OCI-LY1 (cell line): ENCODE measurements around the gene DNMT3A.

ENCODE experiments used
- H2AFZ ChIP-seq: fragments of 200-600 bp; sonication (generic), shearing (Covaris generic); 2 replicates; pipeline ENCODE4 v1.6.0; 2014; ENCODE audit warnings: antibody characterized with exemption, mild to moderate bottlenecking, low read length
- H3F3A ChIP-seq: fragments of 200-600 bp; sonication (generic), shearing (Covaris generic); 2 replicates; pipeline ENCODE4 v1.6.0; 2014; ENCODE audit warnings: mild to moderate bottlenecking, antibody characterized with exemption, low read length, moderate library complexity; ENCODE audit not compliant: insufficient read depth
- H3K27ac ChIP-seq: fragments of 200-600 bp; sonication (generic); 2 replicates; pipeline ENCODE4 v1.5.1; 2014; ENCODE audit warnings: low read length, mixed run types, mild to moderate bottlenecking, low read depth; ENCODE audit not compliant: poor library complexity, severe bottlenecking
- H3K27me3 ChIP-seq: fragments of 200-600 bp; sonication (generic); 2 replicates; pipeline ENCODE4 v1.6.0; 2014; ENCODE audit warnings: antibody characterized with exemption, mild to moderate bottlenecking, low read length, moderate library complexity; ENCODE audit not compliant: insufficient read depth
- H3K36me3 ChIP-seq: fragments of 200-600 bp; sonication (generic); 2 replicates; pipeline ENCODE4 v1.6.1; 2014; ENCODE audit warnings: mild to moderate bottlenecking, antibody characterized with exemption, low read length, moderate library complexity, mixed read lengths; ENCODE audit not compliant: insufficient read depth
- H3K4me1 ChIP-seq: fragments of 200-600 bp; sonication (generic); 2 replicates; pipeline ENCODE4 v1.5.1; 2014; ENCODE audit warnings: mild to moderate bottlenecking, low read length, moderate library complexity; ENCODE audit not compliant: insufficient read depth, severe bottlenecking
- H3K4me2 ChIP-seq: fragments of 200-600 bp; sonication (generic), shearing (Covaris generic); 2 replicates; pipeline ENCODE4 v1.6.1; 2014; ENCODE audit warnings: low read length
- H3K4me3 ChIP-seq: fragments of 200-600 bp; sonication (generic); 2 replicates; pipeline ENCODE4 v1.5.1; 2014; ENCODE audit warnings: low read length, low read depth, mild to moderate bottlenecking, mixed read lengths; ENCODE audit not compliant: poor library complexity, severe bottlenecking
- H3K79me2 ChIP-seq: fragments of 200-600 bp; shearing (Covaris generic); 2 replicates; pipeline ENCODE4 v1.6.1; 2016; ENCODE audit warnings: mixed run types, low read length, mixed read lengths; ENCODE audit not compliant: insufficient read depth
- H3K9ac ChIP-seq: fragments of 200-600 bp; sonication (generic), shearing (Covaris generic); 2 replicates; pipeline ENCODE4 v1.6.1; 2014; ENCODE audit warnings: mild to moderate bottlenecking, low read length, mixed read lengths
- H3K9me2 ChIP-seq: fragments of 200-600 bp; sonication (generic), shearing (Covaris generic); 2 replicates; pipeline ENCODE4 v1.6.1; 2014; ENCODE audit warnings: low read depth, mild to moderate bottlenecking, low read length, mixed read lengths
- H3K9me3 ChIP-seq: fragments of 200-600 bp; shearing (Covaris generic); 2 replicates; pipeline ENCODE4 v1.6.1; 2014; ENCODE audit warnings: low read length, mixed read lengths
- H4K20me1 ChIP-seq: fragments of 200-600 bp; sonication (generic), shearing (Covaris generic); 2 replicates; pipeline ENCODE4 v1.6.0; 2016; ENCODE audit warnings: mild to moderate bottlenecking, low read length; ENCODE audit not compliant: insufficient read depth
- EZH2 ChIP-seq: fragments of 200-600 bp; sonication (generic), shearing (Covaris generic); IDR thresholded peaks from 2 replicates; pipeline ENCODE4 v1.8.0; 2017; ENCODE audit warnings: borderline replicate concordance, mixed run types, mild to moderate bottlenecking, antibody characterized with exemption, low read length, moderate library complexity, mixed read lengths
- TF ChIP-seq, protein P1 (sequence below): fragments of 200-600 bp; sonication (generic), shearing (Covaris generic); IDR thresholded peaks from 2 replicates; pipeline ENCODE4 v1.5.1; 2017; ENCODE audit warnings: mild to moderate bottlenecking, antibody characterized with exemption, low read length, moderate library complexity, mixed read lengths

DNMT3A gene

DNA sequence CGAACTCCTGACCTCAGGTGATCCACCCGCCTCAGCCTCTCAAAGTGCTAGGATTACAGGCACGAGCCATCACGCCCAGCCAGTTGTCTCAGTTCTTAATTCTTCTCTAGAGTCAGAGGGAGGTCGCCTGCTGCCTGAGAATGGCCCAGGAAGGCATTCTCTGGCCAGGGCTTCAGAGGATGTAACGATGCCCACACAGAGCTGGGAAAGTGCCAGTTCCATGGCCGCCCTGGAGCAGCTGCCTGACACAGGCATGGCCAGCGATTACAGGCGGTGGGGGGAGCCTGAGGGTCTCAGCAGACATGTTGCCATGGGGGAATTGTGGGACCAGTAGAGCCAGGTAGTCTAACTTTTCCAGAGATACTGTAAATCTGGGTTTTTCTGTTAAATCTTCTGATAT lies 25.6 kb upstream of the DNMT3A start:
- no peaks in the 10 kb centered on the region for H3F3A ChIP-seq
- no peaks in the 10 kb centered on the region for H3K9me2 ChIP-seq
- H3K4me3 ChIP-seq = no peak overlapping the region
- no peaks in the 10 kb centered on the region for H3K27me3 ChIP-seq
- H3K36me3 ChIP-seq = no peaks in the 10 kb centered on the region; the same call in 1 of the 2 replicates
- no peak overlapping the region for H3K9ac ChIP-seq
- H4K20me1 ChIP-seq = no peaks in the 10 kb centered on the region
- H3K9me3 ChIP-seq = no peaks in the 10 kb centered on the region
- no peaks in the 10 kb centered on the region for H3K79me2 ChIP-seq
- H2AFZ ChIP-seq = no peak overlapping the region
- H3K27ac ChIP-seq = no peak overlapping the region
- H3K4me1 ChIP-seq = peaks cover 10% of the 10 kb centered on the region
- H3K4me2 ChIP-seq = no peak overlapping the region
- TF ChIP-seq EZH2 = no peak
- TF ChIP-seq, protein P1, sequence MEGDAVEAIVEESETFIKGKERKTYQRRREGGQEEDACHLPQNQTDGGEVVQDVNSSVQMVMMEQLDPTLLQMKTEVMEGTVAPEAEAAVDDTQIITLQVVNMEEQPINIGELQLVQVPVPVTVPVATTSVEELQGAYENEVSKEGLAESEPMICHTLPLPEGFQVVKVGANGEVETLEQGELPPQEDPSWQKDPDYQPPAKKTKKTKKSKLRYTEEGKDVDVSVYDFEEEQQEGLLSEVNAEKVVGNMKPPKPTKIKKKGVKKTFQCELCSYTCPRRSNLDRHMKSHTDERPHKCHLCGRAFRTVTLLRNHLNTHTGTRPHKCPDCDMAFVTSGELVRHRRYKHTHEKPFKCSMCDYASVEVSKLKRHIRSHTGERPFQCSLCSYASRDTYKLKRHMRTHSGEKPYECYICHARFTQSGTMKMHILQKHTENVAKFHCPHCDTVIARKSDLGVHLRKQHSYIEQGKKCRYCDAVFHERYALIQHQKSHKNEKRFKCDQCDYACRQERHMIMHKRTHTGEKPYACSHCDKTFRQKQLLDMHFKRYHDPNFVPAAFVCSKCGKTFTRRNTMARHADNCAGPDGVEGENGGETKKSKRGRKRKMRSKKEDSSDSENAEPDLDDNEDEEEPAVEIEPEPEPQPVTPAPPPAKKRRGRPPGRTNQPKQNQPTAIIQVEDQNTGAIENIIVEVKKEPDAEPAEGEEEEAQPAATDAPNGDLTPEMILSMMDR = no peak

DNA sequence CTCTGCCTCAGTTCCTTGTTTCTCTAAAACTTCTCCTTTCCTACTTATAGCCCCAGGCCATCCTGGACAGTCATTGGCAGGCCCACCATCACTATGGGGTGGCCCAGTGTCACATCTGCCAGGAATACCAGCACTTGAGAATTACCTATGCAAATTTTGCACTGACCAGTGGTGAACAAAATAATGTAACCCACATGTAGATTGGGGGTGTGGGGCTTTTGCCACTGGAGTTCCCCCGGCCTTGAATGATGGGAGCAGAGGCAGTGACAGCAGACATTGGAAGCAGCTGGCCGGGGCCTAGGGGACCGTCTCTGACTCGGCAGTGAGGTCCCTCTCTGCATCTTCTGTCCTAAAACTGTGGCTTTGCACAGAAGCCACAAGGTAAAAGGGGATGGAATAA lies 24.9 kb upstream of the DNMT3A start:
- Histone ChIP-seq H3K9me3 (no peaks in the 10 kb centered on the region), H3K9me2 (no peaks in the 10 kb centered on the region), H3K27me3 (no peaks in the 10 kb centered on the region), H4K20me1 (no peaks in the 10 kb centered on the region), H3K36me3 (no peaks in the 10 kb centered on the region; the same call in 1 of the 2 replicates), H3K79me2 (no peaks in the 10 kb centered on the region), H3K4me1 (peaks cover 13% of the 10 kb centered on the region), H3K4me2 (no peak overlapping the region), H3K27ac (no peak overlapping the region), H3K4me3 (no peak overlapping the region), H3F3A (no peaks in the 10 kb centered on the region), H2AFZ (no peak overlapping the region), H3K9ac (no peak overlapping the region)
- TF ChIP-seq EZH2 = no peak
- TF ChIP-seq, protein P1 = no peak

DNA sequence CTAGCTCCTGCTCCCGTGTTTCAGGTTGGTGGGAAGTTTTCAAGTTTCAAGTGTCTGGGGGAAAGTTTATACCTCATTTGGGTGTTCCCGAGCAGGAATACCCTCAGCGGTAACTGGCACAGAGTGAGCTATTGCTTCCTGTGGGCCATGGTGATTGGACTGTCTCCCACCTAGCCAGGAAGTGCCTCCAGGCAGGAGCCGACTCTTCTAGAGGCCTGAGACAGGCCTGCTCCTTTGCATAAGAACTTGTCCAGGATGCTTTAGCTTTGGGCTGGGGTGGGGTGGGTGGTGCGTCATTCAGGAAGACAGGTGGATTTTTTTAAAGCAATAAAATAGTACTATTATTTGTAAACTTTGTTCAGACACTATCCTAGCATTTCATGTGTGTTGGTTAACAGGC lies 23.5 kb upstream of the DNMT3A start:
- TF ChIP-seq EZH2 = no peak
- TF ChIP-seq, protein P1 = no peak
- no peaks in the 10 kb centered on the region for H3K36me3 ChIP-seq
- H3K4me2 ChIP-seq = no peak overlapping the region
- H3K9me2 ChIP-seq = no peaks in the 10 kb centered on the region
- H3K4me3 ChIP-seq = no peak overlapping the region
- H3K27ac ChIP-seq = no peak overlapping the region
- H4K20me1 ChIP-seq = no peaks in the 10 kb centered on the region
- H3K4me1 ChIP-seq = peaks cover 14% of the 10 kb centered on the region
- H3F3A ChIP-seq = no peaks in the 10 kb centered on the region
- H2AFZ ChIP-seq = no peak overlapping the region
- H3K79me2 ChIP-seq = no peaks in the 10 kb centered on the region
- no peaks in the 10 kb centered on the region for H3K9me3 ChIP-seq
- H3K9ac ChIP-seq = no peak overlapping the region
- H3K27me3 ChIP-seq = no peaks in the 10 kb centered on the region
